HUES64 (cell line): ENCODE results near the gene APPL2.

ENCODE experiments used
- H3K27ac ChIP-seq: 2 replicates; pipeline ENCODE4 v1.7.0; 2013; ENCODE audit warnings: low read depth, low read length, inconsistent platforms
- H3K27me3 ChIP-seq: 2 replicates; pipeline ENCODE4 v1.6.1; 2013; ENCODE audit warnings: mild to moderate bottlenecking, low read length; ENCODE audit not compliant: insufficient read depth
- H3K36me3 ChIP-seq: 2 replicates; pipeline ENCODE4 v1.6.1; 2013; ENCODE audit warnings: mild to moderate bottlenecking, low read length; ENCODE audit not compliant: insufficient read depth
- H3K4me1 ChIP-seq: 2 replicates; pipeline ENCODE4 v1.6.1; 2013; ENCODE audit warnings: mild to moderate bottlenecking, low read length, moderate library complexity; ENCODE audit not compliant: insufficient read depth
- H3K4me3 ChIP-seq: 2 replicates; pipeline ENCODE4 v1.5.1; 2013; ENCODE audit warnings: mild to moderate bottlenecking, low read length, moderate library complexity
- H3K9ac ChIP-seq: 2 replicates; pipeline ENCODE4 v1.6.1; 2013; ENCODE audit warnings: mild to moderate bottlenecking, low read depth, low read length
- H3K9me3 ChIP-seq: 2 replicates; pipeline ENCODE4 v1.6.1; 2013; ENCODE audit warnings: low read depth, low read length; ENCODE audit not compliant: insufficient read depth
- WGBS: fragments of 150-250, 120-280 bp; methylation state at CpG from one replicate; pipeline ENCODE4 v1.1.7; 2013; ENCODE audit warnings: missing lambda C conversion rate; 5-methylcytosine and 5-hydroxymethylcytosine counted together

APPL2 gene

DNA sequence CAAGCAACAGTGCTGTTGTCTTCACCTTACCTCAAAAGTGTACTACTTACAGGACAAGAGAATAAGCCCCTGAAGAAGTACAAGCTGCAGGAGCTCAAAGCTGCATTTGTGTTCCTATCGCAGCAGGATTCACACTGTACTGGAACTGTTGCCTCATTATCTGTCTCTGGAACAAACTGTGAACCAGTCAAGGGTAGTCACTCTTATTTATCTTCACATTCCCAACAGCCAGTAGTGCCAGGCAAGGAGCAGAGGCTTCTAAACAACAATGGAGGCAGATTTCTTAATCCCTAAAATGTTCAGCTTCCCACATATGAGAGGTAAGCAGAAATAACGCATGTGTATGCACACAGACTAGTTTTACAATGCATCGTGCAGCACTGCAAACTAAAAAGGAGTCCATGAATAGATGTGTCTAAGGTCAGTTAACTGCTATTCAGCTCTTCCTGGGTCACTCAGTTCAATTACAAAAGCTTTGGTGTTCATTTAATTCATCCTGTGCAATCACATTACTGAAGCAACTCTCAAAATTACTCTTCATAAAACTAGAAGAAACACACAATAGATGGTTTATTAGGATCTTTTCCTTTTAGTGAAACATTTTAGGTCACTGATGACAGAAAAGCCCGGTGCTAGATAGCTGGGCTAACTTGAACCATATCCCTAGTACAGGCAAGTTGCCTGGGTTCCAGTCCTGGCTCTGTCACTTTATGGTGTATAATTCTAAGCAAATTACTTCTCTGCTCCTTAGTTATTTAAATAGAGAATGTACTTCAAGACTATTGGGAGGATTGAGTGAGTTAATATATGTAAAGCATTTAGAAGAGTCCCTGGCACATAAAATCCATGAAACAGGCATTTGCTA, 2.7 kb downstream of the APPL2 start:
- Histone ChIP-seq H3K27me3 (peaks cover 15% of the 10 kb centered on the region), H3K4me1 (peaks cover 8% of the 10 kb centered on the region; the same call in 1 of the 2 replicates), H3K9me3 (no peaks in the 10 kb centered on the region), H3K36me3 (peaks cover 11% of the 10 kb centered on the region), H3K27ac (no peak overlapping the region), H3K9ac (no peak overlapping the region), H3K4me3 (no peak overlapping the region)
- 93% methylated on average over 4 of the region's 4 CpGs for WGBS

DNA sequence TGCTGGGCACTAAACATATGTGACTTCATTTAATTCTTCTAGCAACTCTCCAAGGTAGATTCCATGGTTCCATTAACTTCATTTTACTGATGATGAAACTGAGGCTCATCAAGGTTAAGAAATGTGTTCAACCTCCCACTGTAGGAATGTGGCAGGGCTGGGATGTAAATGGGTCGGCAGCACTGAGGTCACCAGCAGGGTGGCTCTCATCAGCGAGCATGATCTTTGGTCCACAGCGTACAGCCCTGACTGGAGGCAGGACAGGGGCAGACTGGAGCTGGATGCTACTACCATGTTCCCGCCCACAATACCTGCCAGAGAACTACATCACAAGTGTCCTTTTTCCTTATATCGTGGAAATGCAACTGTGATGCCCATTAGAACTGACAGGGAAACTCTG, 4.6 kb downstream of the APPL2 start:
- peaks cover 8% of the 10 kb centered on the region; the same call in 1 of the 2 replicates for H3K4me1 ChIP-seq
- H3K9ac ChIP-seq, result no peak overlapping the region
- H3K36me3 ChIP-seq, result peaks cover 25% of the 10 kb centered on the region
- no peak overlapping the region for H3K27ac ChIP-seq
- H3K4me3 ChIP-seq, result no peak overlapping the region
- 86% methylated on average over 5 of the region's 5 CpGs for WGBS
- H3K27me3 ChIP-seq, result 0 out of 2 replicates have a peak, but pooled peaks cover under 1% of the 10 kb centered on the region
- no peaks in the 10 kb centered on the region for H3K9me3 ChIP-seq

GRCh38 chr12:105229371-105229770, 6.6 kb downstream of the APPL2 start:
- no peaks in the 10 kb centered on the region for H3K27me3 ChIP-seq
- H3K4me1 ChIP-seq, result no peaks in the 10 kb centered on the region
- WGBS, result 86% methylated on average over 2 of the region's 2 CpGs
- H3K27ac ChIP-seq, result no peak overlapping the region
- H3K9me3 ChIP-seq, result no peaks in the 10 kb centered on the region
- H3K9ac ChIP-seq, result no peak overlapping the region
- no peak overlapping the region for H3K4me3 ChIP-seq
- H3K36me3 ChIP-seq, result peaks cover 31% of the 10 kb centered on the region

DNA sequence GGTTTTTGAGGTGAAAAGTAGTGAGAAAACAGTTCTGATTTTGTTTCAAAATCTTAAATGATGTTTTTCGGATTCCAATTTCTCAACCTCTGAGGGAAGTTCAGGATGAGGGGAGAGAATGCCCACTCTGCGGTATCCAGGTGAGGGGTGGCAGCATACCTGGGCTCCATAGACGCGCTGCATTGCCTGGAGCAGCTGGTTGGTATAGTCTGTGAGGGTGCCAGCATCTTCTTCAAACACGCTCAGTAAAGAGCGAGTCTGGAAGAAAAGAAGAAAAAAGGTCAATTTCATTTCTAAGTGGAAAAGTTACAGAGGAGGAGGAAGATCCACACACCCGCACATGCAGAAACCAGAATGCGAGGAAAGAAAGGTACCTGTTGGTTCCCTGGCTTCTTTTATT, 7.0 kb downstream of the APPL2 start:
- Histone ChIP-seq H3K4me1 (no peaks in the 10 kb centered on the region), H3K27ac (no peak overlapping the region), H3K36me3 (peaks cover 34% of the 10 kb centered on the region), H3K27me3 (no peaks in the 10 kb centered on the region), H3K4me3 (no peak overlapping the region), H3K9ac (no peak overlapping the region), H3K9me3 (no peaks in the 10 kb centered on the region)
- WGBS, result 97% methylated on average over 8 of the region's 8 CpGs

DNA sequence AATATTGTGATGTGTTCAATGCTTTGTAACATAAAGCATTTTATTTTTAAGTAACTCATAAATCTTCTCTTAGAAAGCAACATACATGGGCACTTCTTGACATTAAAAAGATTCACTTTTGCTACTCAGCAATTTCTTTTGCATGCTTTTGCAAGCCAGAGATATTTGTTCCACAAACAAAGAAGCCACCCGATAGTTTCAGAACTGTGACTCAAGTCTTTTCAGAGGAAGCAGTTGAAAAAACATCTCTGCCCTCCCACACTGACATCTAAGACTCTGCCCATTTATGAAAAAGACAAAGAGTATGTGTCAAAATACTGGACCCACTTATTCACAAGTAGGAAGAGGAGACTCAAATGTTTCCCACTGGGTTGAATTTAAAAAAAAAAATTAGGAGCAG, 7.5 kb downstream of the APPL2 start:
- 96% methylated on average over 1 of the region's 1 CpG for WGBS
- H3K9me3 ChIP-seq, result no peaks in the 10 kb centered on the region
- H3K4me3 ChIP-seq, result no peak overlapping the region
- no peak overlapping the region for H3K9ac ChIP-seq
- H3K27ac ChIP-seq, result no peak overlapping the region
- H3K27me3 ChIP-seq, result no peaks in the 10 kb centered on the region
- peaks cover 37% of the 10 kb centered on the region for H3K36me3 ChIP-seq
- no peaks in the 10 kb centered on the region for H3K4me1 ChIP-seq

- no peaks in the 10 kb centered on the region for H3K4me1 ChIP-seq
- H3K27ac ChIP-seq, result no peak overlapping the region
- H3K4me3 ChIP-seq, result no peak overlapping the region
- no peaks in the 10 kb centered on the region for H3K9me3 ChIP-seq
- H3K27me3 ChIP-seq, result no peaks in the 10 kb centered on the region
- WGBS, result 92% methylated on average over 3 of the region's 3 CpGs
- no peak overlapping the region for H3K9ac ChIP-seq
- H3K36me3 ChIP-seq, result peaks cover 39% of the 10 kb centered on the region
Measured at GRCh38 chr12:105227879-105228278, 8.1 kb downstream of the APPL2 start.

GRCh38 chr12:105226219-105226618, 9.8 kb downstream of the APPL2 start:
- Histone ChIP-seq H3K27ac (no peak overlapping the region), H3K9me3 (no peaks in the 10 kb centered on the region), H3K9ac (no peak overlapping the region), H3K36me3 (peaks cover 44% of the 10 kb centered on the region), H3K27me3 (no peaks in the 10 kb centered on the region), H3K4me3 (no peak overlapping the region), H3K4me1 (no peaks in the 10 kb centered on the region)
- WGBS, result 92% methylated on average over 8 of the region's 8 CpGs

- 88% methylated on average over 2 of the region's 5 CpGs for WGBS
- H3K27ac ChIP-seq, result no peak overlapping the region
- H3K36me3 ChIP-seq, result peaks cover 44% of the 10 kb centered on the region
- H3K4me1 ChIP-seq, result no peaks in the 10 kb centered on the region
- H3K9me3 ChIP-seq, result no peaks in the 10 kb centered on the region
- no peak overlapping the region for H3K4me3 ChIP-seq
- H3K27me3 ChIP-seq, result no peaks in the 10 kb centered on the region
- H3K9ac ChIP-seq, result no peak overlapping the region
Measured at GRCh38 chr12:105225505-105226015, 10.4 kb downstream of the APPL2 start.

DNA sequence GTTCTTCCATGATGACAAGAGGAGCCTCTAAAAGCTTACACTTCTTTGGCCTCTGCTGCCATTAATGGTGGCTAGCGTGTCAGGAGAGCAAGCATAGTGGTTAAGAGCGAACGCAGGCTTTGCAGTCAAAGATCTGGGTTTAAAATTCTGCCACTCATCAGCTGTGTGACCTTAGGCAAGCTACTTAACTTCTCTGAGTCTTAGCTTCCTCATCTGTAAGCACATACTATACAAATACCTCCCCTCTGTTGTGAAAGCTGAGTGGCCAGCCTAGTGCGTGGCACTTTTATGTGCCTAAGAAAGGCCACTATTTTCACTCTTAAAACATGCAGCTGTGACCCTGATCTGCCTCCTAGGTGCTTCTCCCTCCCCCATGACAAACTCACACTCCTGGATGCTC, 11.6 kb downstream of the APPL2 start:
- H3K4me3 ChIP-seq, result no peak overlapping the region
- no peaks in the 10 kb centered on the region for H3K27me3 ChIP-seq
- no peak overlapping the region for H3K27ac ChIP-seq
- H3K9me3 ChIP-seq, result no peaks in the 10 kb centered on the region
- H3K36me3 ChIP-seq, result peaks cover 48% of the 10 kb centered on the region
- H3K4me1 ChIP-seq, result no peaks in the 10 kb centered on the region
- 96% methylated on average over 4 of the region's 4 CpGs for WGBS
- H3K9ac ChIP-seq, result no peak overlapping the region

- no peak overlapping the region for H3K4me3 ChIP-seq
- 90% methylated on average over 4 of the region's 4 CpGs for WGBS
- no peak overlapping the region for H3K9ac ChIP-seq
- H3K27me3 ChIP-seq, result no peaks in the 10 kb centered on the region
- H3K27ac ChIP-seq, result no peak overlapping the region
- H3K4me1 ChIP-seq, result no peaks in the 10 kb centered on the region
- no peaks in the 10 kb centered on the region for H3K9me3 ChIP-seq
- H3K36me3 ChIP-seq, result peaks cover 43% of the 10 kb centered on the region
Measured at GRCh38 chr12:105223884-105224283, 12.1 kb downstream of the APPL2 start.

DNA sequence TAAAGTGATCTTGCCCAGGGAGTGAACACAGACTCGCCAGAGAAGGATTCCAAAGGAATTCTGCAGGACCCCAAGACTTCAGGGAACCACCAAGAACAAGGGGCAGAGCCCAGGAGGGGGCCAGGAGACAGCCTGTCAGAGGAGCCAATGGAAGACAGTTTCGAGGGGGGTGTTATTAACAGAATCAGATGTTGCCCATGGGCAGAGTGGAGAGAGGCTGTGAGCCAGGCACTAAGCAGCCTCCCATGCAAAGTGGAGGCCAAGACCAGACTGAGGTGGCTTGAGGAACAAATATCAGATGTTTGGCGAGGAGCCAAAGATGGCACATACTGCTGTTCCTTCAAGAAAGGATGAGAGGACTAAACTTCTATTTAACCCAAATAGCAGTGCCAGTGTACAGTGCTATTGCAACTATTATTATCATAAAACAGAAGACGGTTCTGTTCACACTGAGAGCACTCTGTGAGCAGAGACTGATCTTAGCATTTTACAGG, 12.6 kb downstream of the APPL2 start:
- Histone ChIP-seq H3K9ac (no peak overlapping the region), H3K9me3 (no peaks in the 10 kb centered on the region), H3K4me3 (no peak overlapping the region), H3K27ac (no peak overlapping the region), H3K27me3 (no peaks in the 10 kb centered on the region), H3K36me3 (peaks cover 39% of the 10 kb centered on the region), H3K4me1 (no peaks in the 10 kb centered on the region)
- WGBS, result 92% methylated on average over 4 of the region's 4 CpGs
